HepG2 (cell line): Measurements from ENCODE around the gene WNT6.

Experiments used
- AFF4 ChIP-seq: sonication (generic); formaldehyde crosslinking; IDR thresholded peaks from 2 replicates; pipeline ENCODE4 v1.4.0; 2020; ENCODE audit warnings: missing genetic modification reagents
- CTCF ChIP-seq: sonication (generic); formaldehyde crosslinking; IDR thresholded peaks from 2 replicates; pipeline ENCODE4 v1.5.0; 2020; ENCODE audit warnings: mild to moderate bottlenecking, missing genetic modification reagents, moderate library complexity
- ESRRA ChIP-seq: sonication (generic); formaldehyde crosslinking; IDR thresholded peaks from 2 replicates; pipeline ENCODE4 v1.5.1; 2020; ENCODE audit warnings: mild to moderate bottlenecking, low read depth, missing genetic modification reagents
- HOXA7 ChIP-seq: sonication (generic); formaldehyde crosslinking; IDR thresholded peaks from 2 replicates; pipeline ENCODE4 v1.8.1; 2022; ENCODE audit warnings: mild to moderate bottlenecking, missing genetic modification reagents, moderate library complexity
- KAT7 ChIP-seq: IDR thresholded peaks from 2 replicates; pipeline ENCODE4 v1.6.1; 2018; ENCODE audit warnings: borderline replicate concordance, missing compliant biosample characterization
- MAX ChIP-seq: IDR thresholded peaks from 2 replicates; pipeline ENCODE4 v1.6.1; 2012; ENCODE audit warnings: inconsistent platforms
- MLXIP ChIP-seq: sonication (generic); formaldehyde crosslinking; IDR thresholded peaks from 2 replicates; pipeline ENCODE4 v1.9.0; 2021; ENCODE audit warnings: missing genetic modification reagents, borderline replicate concordance
- MXD1 ChIP-seq: sonication (generic); formaldehyde crosslinking; IDR thresholded peaks from 2 replicates; pipeline ENCODE4 v1.4.0; 2020; ENCODE audit warnings: mild to moderate bottlenecking, missing genetic modification reagents
- ONECUT2 ChIP-seq: sonication (generic); formaldehyde crosslinking; IDR thresholded peaks from 2 replicates; pipeline ENCODE4 v1.4.0; 2020; ENCODE audit warnings: missing genetic modification reagents
- POLR2A ChIP-seq, 2 experiments: IDR thresholded peaks; 2 replicates each; pipeline ENCODE4 v1.6.1; 2011; ENCODE audit warnings: low read depth in 2 of 2, low read length in 2 of 2, mild to moderate bottlenecking in 1 of 2, moderate library complexity in 1 of 2; ENCODE audit not compliant: insufficient read depth in 1 of 2
- PPARG ChIP-seq: conservative IDR thresholded peaks from 2 replicates; pipeline ENCODE4 v1.6.1; 2016; ENCODE audit warnings: missing biosample characterization, missing genetic modification reagents
- RFX5 ChIP-seq: IDR thresholded peaks from 2 replicates; pipeline ENCODE4 v1.6.1; 2011; ENCODE audit warnings: low read depth, low read length, improper control_type of control experiment
- ZBTB37 ChIP-seq: sonication (generic); formaldehyde crosslinking; IDR thresholded peaks from 2 replicates; pipeline ENCODE4 v1.4.0; 2020; ENCODE audit warnings: mild to moderate bottlenecking, missing genetic modification reagents
- ZKSCAN1 ChIP-seq: fragments of 150-350 bp; IDR thresholded peaks from 2 replicates; pipeline ENCODE4 v1.6.1; 2014; ENCODE audit warnings: low read length

- TF ChIP-seq MXD1 (CRISPR knock-in tag) (no peak), ZKSCAN1 (no peak), ZBTB37 (no peak), PPARG (CRISPR knock-in tag) (no peak), MAX (no peak), ESRRA (no peak), CTCF (CRISPR knock-in tag) (no peak), MLXIP (CRISPR knock-in tag) (no peak), AFF4 (no peak), KAT7 (CRISPR knock-in tag) (no peak), RFX5 (no peak), ONECUT2 (CRISPR knock-in tag) (no peak), HOXA7 (CRISPR knock-in tag) (no peak), POLR2A (IDR thresholded peaks at IDR 0.05; ENCODE audit: insufficient read depth in 1 of 2, low read depth in 2 of 2, low read length in 2 of 2) (no peak)
Observed at GRCh38 chr2:218839430-218839829, 20.2 kb upstream of the WNT6 start.
